ENCODE measurements around the gene TP63.

The TP63 gene

GRCh38 chr3:189908646-189909045 is 277.5 kb downstream of the TP63 start:
- peak; percentile 44 for FAIRE-seq
- peak; percentile 30 for DNase-seq (ENCODE audit: low spot score)

GRCh38 chr3:189909139-189909538 is 277.9 kb downstream of the TP63 start:
- DNase-seq (ENCODE audit: low spot score) (no peak), FAIRE-seq (no peak)

- FAIRE-seq (no peak), DNase-seq (ENCODE audit: low spot score) (no peak)
Measured at GRCh38 chr3:189909573-189909972, 278.4 kb downstream of the TP63 start.

GRCh38 chr3:189911001-189911400 is 279.8 kb downstream of the TP63 start:
- FAIRE-seq: no peak
- DNase-seq (ENCODE audit: low spot score): no peak

GRCh38 chr3:189914799-189915198 is 283.6 kb downstream of the TP63 start:
- DNase-seq (ENCODE audit: low spot score): peak; percentile 39

GRCh38 chr3:189921770-189922169 is 290.6 kb downstream of the TP63 start:
- FAIRE-seq (no peak), DNase-seq (ENCODE audit: low spot score) (no peak)

More at GRCh38 chr3:189914799-189915198, 283.6 kb downstream of the TP63 start:
- FAIRE-seq: peak; percentile 13

GRCh38 chr3:189927975-189928895 is 297.0 kb downstream of the TP63 start:
- peak; percentile 27 for DNase-seq (ENCODE audit: low spot score)
- no peak for FAIRE-seq

GRCh38 chr3:189936201-189936945 is 305.2 kb downstream of the TP63 start:
- FAIRE-seq (no peak), DNase-seq (ENCODE audit: low spot score) (no peak)

GRCh38 chr3:189937302-189938127 is 306.3 kb downstream of the TP63 start:
- DNase-seq (ENCODE audit: low spot score) (peak; percentile 76), FAIRE-seq (peak; percentile 35)

GRCh38 chr3:189941125-189941524 is 309.9 kb downstream of the TP63 start:
- no peak for FAIRE-seq

GRCh38 chr3:189941679-189942078 is 310.5 kb downstream of the TP63 start:
- FAIRE-seq (no peak), DNase-seq (ENCODE audit: low spot score) (peak; percentile 63)

More at GRCh38 chr3:189941125-189941524, 309.9 kb downstream of the TP63 start:
- no peak for DNase-seq (ENCODE audit: low spot score)

GRCh38 chr3:189942948-189943347 is 311.8 kb downstream of the TP63 start:
- FAIRE-seq (no peak), DNase-seq (ENCODE audit: low spot score) (no peak)

- FAIRE-seq (no peak), DNase-seq (ENCODE audit: low spot score) (no peak)
Measured at GRCh38 chr3:189944285-189945145, 313.3 kb downstream of the TP63 start.

GRCh38 chr3:189945935-189946709 is 314.9 kb downstream of the TP63 start:
- DNase-seq (ENCODE audit: low spot score) (no peak), FAIRE-seq (no peak)

All from urothelium cell line (cell line).